GM12878 (cell line): ENCODE data around the gene PLCB2. TPM values are rescaled to one million over a fixed set of nuclear protein-coding genes. Genes with fewer than 3 reads are reported as not detected.
A peak's percentile ranks its signal among the peaks of the same experiment; 100 is the strongest.

Experiments used
- ATF7 ChIP-seq: fragments of 450-650 bp; IDR thresholded peaks from 2 replicates; pipeline ENCODE4 v1.6.1; 2016; ENCODE audit warnings: low read depth, mild to moderate bottlenecking
- BHLHE40 ChIP-seq, 2 experiments: fragments of 450-650 bp in 1 of 2; IDR thresholded peaks; 2 replicates each; pipeline ENCODE4 v1.6.1; 2011 to 2017; ENCODE audit warnings: low read depth in 2 of 2, borderline replicate concordance in 1 of 2, improper control_type of control experiment in 1 of 2, low read length in 1 of 2, mild to moderate bottlenecking in 1 of 2
- BMI1 ChIP-seq: fragments of 450-650 bp; IDR thresholded peaks from 2 replicates; pipeline ENCODE4 v1.6.1; 2016; ENCODE audit warnings: mild to moderate bottlenecking, moderate library complexity, borderline replicate concordance
- DPF2 ChIP-seq: fragments of 450-650 bp; IDR thresholded peaks from 2 replicates; pipeline ENCODE4 v1.6.1; 2017; ENCODE audit warnings: mild to moderate bottlenecking
- EZH2 ChIP-seq: IDR thresholded peaks from 2 replicates; pipeline ENCODE4 v1.6.1; 2012; ENCODE audit warnings: low read depth, mild to moderate bottlenecking, control low read depth, inconsistent platforms, low read length, borderline replicate concordance; ENCODE audit not compliant: control insufficient read depth
- HDGF ChIP-seq: fragments of 450-650 bp; IDR thresholded peaks from 2 replicates; pipeline ENCODE4 v1.6.1; 2016; ENCODE audit warnings: antibody characterized with exemption
- IKZF2 ChIP-seq, 2 experiments: fragments of 450-650 bp; IDR thresholded peaks; 2 replicates each; pipeline ENCODE4 v1.6.1; 2017; ENCODE audit warnings: mild to moderate bottlenecking in 2 of 2, moderate library complexity in 2 of 2
- KLF5 ChIP-seq: fragments of 450-650 bp; IDR thresholded peaks from 2 replicates; pipeline ENCODE4 v1.6.1; 2014; ENCODE audit warnings: mild to moderate bottlenecking; ENCODE audit not compliant: partially characterized antibody
- MEF2A ChIP-seq: IDR thresholded peaks from 2 replicates; pipeline ENCODE4 v1.6.1; 2011; ENCODE audit warnings: low read depth, mild to moderate bottlenecking, low read length, moderate library complexity; ENCODE audit not compliant: insufficient read depth
- MEF2B ChIP-seq: fragments of 450-650 bp; IDR thresholded peaks from 2 replicates; pipeline ENCODE4 v1.6.1; 2018; ENCODE audit warnings: mild to moderate bottlenecking, moderate library complexity; ENCODE audit not compliant: partially characterized antibody, poor library complexity, severe bottlenecking
- MTA3 ChIP-seq: IDR thresholded peaks from 2 replicates; pipeline ENCODE4 v1.6.1; 2012; ENCODE audit warnings: low read length, inconsistent platforms, borderline replicate concordance
- NBN ChIP-seq: fragments of 450-650 bp; IDR thresholded peaks from 2 replicates; pipeline ENCODE4 v1.6.1; 2016
- NFIC ChIP-seq: IDR thresholded peaks from 2 replicates; pipeline ENCODE4 v1.6.1; 2012; ENCODE audit warnings: low read depth, mild to moderate bottlenecking, inconsistent platforms, low read length, moderate library complexity
- NFYA ChIP-seq: IDR thresholded peaks from 2 replicates; pipeline ENCODE4 v1.6.1; 2011; ENCODE audit warnings: low read depth, mild to moderate bottlenecking, low read length, improper control_type of control experiment, borderline replicate concordance
- SIN3A ChIP-seq: IDR thresholded peaks from 2 replicates; pipeline ENCODE4 v1.6.1; 2012; ENCODE audit warnings: low read depth, low read length, improper control_type of control experiment
- STAT1 ChIP-seq: fragments of 450-650 bp; conservative IDR thresholded peaks from 2 replicates; pipeline ENCODE4 v1.6.1; 2014; ENCODE audit warnings: antibody characterized with exemption, mild to moderate bottlenecking
- SUZ12 ChIP-seq: fragments of 200-600 bp; sonication (generic); IDR thresholded peaks from one replicate; pipeline ENCODE4 v1.6.1; 2018; ENCODE audit warnings: antibody characterized with exemption, mild to moderate bottlenecking; ENCODE audit not compliant: unreplicated experiment
- polyA plus RNA-seq, 11 experiments: library from polyadenylated mRNA; depleted of rRNA in 4 of 11; unstranded in 6 of 11; stranded (reverse) in 5 of 11; fragments of >200 nt; fragmentation: Nextera tagmentation in 4 of 11; fragmentation: Illumina TruSeq in 1 of 11; extraction: Ambion mirVana in 4 of 11; extraction: Trizol in 1 of 11; gene quantifications; 1 replicate in 1 of 11; 2 replicates in 10 of 11; pipeline versions ENCODE4 v1.2.1 to v1.2.3, GENCODE V29; 2011 to 2016; ENCODE audit warnings: inconsistent platforms in 2 of 11, missing spikeins in 2 of 11, low read depth in 1 of 11
- total RNA-seq, 4 experiments: library from RNA; depleted of rRNA in 3 of 4; stranded (reverse); fragments of >200 nt in 3 of 4; fragmentation: Illumina TruSeq in 1 of 4; extraction: Trizol in 1 of 4; gene quantifications; 2 replicates each; pipeline versions ENCODE4 v1.2.1 to v1.2.3, GENCODE V29; 2013 to 2021
- TF ChIP-seq, protein P1 (sequence below): fragments of 450-650 bp; IDR thresholded peaks from 2 replicates; pipeline ENCODE4 v1.6.1; 2016; ENCODE audit warnings: mild to moderate bottlenecking, moderate library complexity, borderline replicate concordance
- TF ChIP-seq, protein P2 (sequence below): IDR thresholded peaks from 2 replicates; pipeline ENCODE4 v1.6.1; 2011; ENCODE audit warnings: low read depth, mild to moderate bottlenecking, low read length, moderate library complexity, borderline replicate concordance; ENCODE audit errors: extremely low read depth
- TF ChIP-seq, protein P3 (sequence below): IDR thresholded peaks from 2 replicates; pipeline ENCODE4 v1.6.1; 2012; ENCODE audit warnings: low read depth, low read length, improper control_type of control experiment
- TF ChIP-seq, protein P4 (sequence below): fragments of 450-650 bp; formaldehyde crosslinking; IDR thresholded peaks from 2 replicates; pipeline ENCODE4 v1.5.0; 2022; ENCODE audit warnings: mild to moderate bottlenecking, missing genetic modification characterization

The PLCB2 gene
- total and polyA plus RNA-seq, 10 of the 15 experiments (the other 5 are each of a cell fraction or from before 2014, with no cell fraction given), result 1.2 to 39.4 (median 10.7) TPM

DNA sequence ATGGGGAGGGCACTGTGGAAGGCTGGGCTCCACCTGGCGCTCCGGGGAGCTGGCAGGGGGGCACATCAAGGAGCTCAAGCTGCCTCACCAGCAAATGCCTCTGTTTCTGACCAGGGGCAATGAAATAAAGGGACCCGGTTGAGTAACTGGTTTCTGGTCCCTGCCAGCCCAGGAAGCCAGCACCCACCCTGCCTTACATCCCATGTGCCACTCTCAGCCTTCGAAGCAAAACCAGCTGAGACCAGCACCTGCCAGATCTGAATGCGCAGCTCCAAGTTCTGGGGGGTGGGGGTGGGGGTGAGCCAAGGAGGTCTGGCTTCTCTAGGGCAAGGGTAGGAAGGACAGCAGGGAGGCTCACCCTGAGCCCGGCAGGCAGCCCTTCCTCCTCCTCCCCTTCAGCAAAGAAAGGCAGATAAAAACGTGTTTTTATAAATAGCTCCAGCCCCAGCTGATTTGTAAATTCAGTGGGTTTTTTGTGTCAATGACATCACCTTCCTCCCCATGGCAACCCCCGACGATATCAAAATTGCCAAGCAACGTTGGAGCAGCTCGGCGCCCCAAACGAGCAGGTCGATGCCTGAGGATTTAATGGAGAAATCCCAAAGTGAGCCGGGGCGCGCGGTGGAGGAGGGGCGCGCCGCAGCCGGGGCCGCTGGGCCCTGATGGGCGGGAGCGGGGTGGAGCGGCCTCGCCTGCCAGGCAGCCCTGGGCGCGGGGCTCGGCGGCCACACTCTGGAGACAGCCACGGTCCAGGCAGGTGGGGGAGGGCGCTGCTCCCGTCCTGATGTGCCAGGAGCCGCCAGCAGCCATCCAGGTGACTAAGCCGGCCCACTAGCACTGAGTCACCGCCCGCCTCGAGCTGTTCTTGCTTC is 69.0 kb downstream of the PLCB2 start, which contains the start of gene PAK6 (continued):
- TF ChIP-seq NFIC (no peak), ATF7 (peak; percentile 84), NFYA (no peak), BMI1 (peak; percentile 41; the same call in 1 of the 2 replicates), MEF2A (0 out of 2 replicates have a peak, but pooled peaks have one; percentile 65), EZH2 (no peak), KLF5 (no peak), BHLHE40 (IDR thresholded peaks at IDR 0.05; ENCODE audit: borderline replicate concordance in 1 of 2, low read depth in 2 of 2, low read length in 1 of 2) (0 out of 4 replicates have a peak, but pooled peaks of 1 of the 2 experiments have one; percentile 18), IKZF2 (IDR thresholded peaks at IDR 0.05) (no peak), HDGF (no peak), NBN (no peak), SUZ12 (no peak), DPF2 (peak; percentile 24; the same call in 1 of the 2 replicates), STAT1 (no peak), MTA3 (no peak), SIN3A (no peak), MEF2B (no peak)
- TF ChIP-seq, protein P1, sequence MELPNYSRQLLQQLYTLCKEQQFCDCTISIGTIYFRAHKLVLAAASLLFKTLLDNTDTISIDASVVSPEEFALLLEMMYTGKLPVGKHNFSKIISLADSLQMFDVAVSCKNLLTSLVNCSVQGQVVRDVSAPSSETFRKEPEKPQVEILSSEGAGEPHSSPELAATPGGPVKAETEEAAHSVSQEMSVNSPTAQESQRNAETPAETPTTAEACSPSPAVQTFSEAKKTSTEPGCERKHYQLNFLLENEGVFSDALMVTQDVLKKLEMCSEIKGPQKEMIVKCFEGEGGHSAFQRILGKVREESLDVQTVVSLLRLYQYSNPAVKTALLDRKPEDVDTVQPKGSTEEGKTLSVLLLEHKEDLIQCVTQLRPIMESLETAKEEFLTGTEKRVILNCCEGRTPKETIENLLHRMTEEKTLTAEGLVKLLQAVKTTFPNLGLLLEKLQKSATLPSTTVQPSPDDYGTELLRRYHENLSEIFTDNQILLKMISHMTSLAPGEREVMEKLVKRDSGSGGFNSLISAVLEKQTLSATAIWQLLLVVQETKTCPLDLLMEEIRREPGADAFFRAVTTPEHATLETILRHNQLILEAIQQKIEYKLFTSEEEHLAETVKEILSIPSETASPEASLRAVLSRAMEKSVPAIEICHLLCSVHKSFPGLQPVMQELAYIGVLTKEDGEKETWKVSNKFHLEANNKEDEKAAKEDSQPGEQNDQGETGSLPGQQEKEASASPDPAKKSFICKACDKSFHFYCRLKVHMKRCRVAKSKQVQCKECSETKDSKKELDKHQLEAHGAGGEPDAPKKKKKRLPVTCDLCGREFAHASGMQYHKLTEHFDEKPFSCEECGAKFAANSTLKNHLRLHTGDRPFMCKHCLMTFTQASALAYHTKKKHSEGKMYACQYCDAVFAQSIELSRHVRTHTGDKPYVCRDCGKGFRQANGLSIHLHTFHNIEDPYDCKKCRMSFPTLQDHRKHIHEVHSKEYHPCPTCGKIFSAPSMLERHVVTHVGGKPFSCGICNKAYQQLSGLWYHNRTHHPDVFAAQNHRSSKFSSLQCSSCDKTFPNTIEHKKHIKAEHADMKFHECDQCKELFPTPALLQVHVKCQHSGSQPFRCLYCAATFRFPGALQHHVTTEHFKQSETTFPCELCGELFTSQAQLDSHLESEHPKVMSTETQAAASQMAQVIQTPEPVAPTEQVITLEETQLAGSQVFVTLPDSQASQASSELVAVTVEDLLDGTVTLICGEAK, result no peak
- TF ChIP-seq, protein P2, sequence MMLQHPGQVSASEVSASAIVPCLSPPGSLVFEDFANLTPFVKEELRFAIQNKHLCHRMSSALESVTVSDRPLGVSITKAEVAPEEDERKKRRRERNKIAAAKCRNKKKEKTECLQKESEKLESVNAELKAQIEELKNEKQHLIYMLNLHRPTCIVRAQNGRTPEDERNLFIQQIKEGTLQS, result no peak
- TF ChIP-seq, protein P3, sequence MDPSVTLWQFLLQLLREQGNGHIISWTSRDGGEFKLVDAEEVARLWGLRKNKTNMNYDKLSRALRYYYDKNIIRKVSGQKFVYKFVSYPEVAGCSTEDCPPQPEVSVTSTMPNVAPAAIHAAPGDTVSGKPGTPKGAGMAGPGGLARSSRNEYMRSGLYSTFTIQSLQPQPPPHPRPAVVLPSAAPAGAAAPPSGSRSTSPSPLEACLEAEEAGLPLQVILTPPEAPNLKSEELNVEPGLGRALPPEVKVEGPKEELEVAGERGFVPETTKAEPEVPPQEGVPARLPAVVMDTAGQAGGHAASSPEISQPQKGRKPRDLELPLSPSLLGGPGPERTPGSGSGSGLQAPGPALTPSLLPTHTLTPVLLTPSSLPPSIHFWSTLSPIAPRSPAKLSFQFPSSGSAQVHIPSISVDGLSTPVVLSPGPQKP, result no peak
- TF ChIP-seq, protein P4, sequence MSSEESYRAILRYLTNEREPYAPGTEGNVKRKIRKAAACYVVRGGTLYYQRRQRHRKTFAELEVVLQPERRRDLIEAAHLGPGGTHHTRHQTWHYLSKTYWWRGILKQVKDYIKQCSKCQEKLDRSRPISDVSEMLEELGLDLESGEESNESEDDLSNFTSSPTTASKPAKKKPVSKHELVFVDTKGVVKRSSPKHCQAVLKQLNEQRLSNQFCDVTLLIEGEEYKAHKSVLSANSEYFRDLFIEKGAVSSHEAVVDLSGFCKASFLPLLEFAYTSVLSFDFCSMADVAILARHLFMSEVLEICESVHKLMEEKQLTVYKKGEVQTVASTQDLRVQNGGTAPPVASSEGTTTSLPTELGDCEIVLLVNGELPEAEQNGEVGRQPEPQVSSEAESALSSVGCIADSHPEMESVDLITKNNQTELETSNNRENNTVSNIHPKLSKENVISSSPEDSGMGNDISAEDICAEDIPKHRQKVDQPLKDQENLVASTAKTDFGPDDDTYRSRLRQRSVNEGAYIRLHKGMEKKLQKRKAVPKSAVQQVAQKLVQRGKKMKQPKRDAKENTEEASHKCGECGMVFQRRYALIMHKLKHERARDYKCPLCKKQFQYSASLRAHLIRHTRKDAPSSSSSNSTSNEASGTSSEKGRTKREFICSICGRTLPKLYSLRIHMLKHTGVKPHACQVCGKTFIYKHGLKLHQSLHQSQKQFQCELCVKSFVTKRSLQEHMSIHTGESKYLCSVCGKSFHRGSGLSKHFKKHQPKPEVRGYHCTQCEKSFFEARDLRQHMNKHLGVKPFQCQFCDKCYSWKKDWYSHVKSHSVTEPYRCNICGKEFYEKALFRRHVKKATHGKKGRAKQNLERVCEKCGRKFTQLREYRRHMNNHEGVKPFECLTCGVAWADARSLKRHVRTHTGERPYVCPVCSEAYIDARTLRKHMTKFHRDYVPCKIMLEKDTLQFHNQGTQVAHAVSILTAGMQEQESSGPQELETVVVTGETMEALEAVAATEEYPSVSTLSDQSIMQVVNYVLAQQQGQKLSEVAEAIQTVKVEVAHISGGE (CRISPR knock-in tag), result no peak
